Measurements from ENCODE around the gene ZC3H18.

DNA sequence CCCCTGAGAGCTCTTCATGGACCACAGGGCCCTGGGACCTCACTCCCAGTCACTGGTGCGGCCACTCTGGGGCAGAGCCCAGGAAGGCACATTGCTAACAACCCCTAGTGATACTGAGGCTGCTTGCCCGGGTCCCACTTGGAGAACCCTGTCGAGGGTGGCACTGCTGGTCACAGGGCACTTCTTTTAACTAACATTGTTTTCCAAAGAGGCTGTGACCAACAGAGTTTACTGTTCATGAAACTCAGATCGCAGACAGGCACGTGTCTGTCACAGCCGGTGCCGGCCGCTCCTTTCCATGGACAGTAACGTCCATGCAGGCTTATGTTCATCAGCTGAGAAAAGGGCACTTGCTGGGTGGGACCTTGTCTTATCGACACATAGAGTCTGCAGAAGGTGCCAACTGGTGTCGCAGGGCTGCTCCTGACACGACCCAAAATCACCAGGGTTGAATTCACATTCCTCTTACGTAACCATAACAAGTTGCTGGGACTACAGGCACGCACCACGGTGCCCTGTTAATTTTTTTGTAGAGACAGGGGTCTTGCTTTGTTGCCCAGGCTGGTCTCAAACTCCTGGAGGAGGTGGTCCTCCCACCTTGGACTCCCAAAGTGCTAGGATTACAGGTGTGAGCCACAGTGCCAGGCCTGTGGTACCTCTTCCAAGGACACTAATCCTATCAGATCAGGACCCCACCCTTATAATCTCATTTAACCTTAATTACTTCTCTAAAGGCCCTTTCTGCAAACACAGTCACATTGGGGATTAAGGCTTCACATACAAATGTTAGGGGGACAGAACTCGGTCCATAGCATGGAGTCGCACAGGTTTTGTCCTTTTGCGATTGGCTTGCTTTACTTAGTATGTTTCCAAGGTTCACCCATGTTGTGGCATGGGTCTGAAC, 1.2 kb upstream of the ZC3H18 start:
- TF ChIP-seq EP300 (conservative IDR thresholded peaks at IDR 0.05; ENCODE audit: poor library complexity, severe bottlenecking) (no peak), POLR2AphosphoS5 (IDR thresholded peaks at IDR 0.05) (no peak)
- TF ChIP-seq, protein P1, sequence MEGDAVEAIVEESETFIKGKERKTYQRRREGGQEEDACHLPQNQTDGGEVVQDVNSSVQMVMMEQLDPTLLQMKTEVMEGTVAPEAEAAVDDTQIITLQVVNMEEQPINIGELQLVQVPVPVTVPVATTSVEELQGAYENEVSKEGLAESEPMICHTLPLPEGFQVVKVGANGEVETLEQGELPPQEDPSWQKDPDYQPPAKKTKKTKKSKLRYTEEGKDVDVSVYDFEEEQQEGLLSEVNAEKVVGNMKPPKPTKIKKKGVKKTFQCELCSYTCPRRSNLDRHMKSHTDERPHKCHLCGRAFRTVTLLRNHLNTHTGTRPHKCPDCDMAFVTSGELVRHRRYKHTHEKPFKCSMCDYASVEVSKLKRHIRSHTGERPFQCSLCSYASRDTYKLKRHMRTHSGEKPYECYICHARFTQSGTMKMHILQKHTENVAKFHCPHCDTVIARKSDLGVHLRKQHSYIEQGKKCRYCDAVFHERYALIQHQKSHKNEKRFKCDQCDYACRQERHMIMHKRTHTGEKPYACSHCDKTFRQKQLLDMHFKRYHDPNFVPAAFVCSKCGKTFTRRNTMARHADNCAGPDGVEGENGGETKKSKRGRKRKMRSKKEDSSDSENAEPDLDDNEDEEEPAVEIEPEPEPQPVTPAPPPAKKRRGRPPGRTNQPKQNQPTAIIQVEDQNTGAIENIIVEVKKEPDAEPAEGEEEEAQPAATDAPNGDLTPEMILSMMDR (IDR thresholded peaks at IDR 0.05; ENCODE audit: poor library complexity, severe bottlenecking), result no peak
